GM21526 (cell line): ENCODE results near the gene TDRD12.
"Not testable (repeated sequence)": the region's sequence is repeated elsewhere in the genome, so short reads cannot be mapped to it uniquely, and the experiment has no call there.

Experiments
- ATAC-seq: cut with Tn5 transposase; IDR thresholded peaks from one replicate; pipeline ENCODE4 v1.9.1; 2021; ENCODE audit warnings: moderate library complexity; ENCODE audit not compliant: unreplicated experiment, low FRiP score

TDRD12 gene

DNA sequence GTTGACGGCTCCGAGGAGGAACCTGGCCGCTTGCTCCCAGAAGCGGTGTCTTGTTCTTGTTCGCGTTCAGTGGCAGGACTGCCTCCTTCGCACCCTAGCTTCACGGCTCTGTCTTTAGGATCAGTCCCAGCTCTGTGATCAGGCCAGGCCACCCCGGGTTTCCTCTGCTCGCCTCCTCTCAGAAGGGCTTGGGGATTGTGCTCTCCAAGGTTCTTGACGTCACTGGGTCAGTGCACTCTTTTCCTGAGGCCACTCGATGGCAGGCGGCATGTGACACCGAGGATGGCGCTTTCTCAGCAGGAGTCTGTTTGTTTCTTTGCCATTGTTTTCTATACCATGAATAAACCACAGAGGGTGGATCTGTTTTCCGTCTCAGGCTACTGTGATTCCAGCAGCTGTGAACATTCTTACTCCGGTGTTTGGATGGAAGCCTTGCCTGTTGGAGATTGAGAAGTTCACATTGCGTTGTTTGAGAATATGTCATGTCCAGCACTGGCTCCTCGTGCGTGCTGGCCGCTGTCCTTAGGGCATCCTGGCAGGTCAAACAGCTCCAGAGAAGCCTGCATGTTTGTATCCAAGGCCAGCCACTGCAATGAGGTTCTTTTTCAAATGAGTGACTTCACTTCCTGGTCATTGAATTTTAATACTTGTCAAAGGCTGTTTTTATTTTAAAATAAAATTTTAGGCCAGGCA lies 105.5 kb downstream of the TDRD12 start:
- no peak for ATAC-seq

DNA sequence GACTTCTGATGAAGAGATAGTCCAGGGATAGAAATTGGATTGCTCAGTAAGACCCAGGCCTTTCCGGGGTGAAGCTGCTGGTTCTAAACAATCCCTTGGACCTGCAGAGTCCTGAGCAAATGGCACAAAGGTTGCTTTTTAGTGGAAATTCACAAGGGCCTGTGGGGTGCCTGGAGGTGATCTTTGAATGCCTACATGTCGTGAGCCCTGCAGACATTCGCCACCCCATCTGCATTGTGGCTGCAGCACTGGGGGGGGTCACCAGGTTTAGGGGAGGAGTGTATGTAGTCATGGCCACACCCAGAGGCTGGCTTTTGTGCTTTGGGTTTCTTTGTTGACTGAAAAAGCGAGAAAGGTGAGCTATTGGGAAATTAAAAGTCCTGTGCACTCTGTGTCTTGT lies 108.6 kb downstream of the TDRD12 start:
- ATAC-seq, result no peak

DNA sequence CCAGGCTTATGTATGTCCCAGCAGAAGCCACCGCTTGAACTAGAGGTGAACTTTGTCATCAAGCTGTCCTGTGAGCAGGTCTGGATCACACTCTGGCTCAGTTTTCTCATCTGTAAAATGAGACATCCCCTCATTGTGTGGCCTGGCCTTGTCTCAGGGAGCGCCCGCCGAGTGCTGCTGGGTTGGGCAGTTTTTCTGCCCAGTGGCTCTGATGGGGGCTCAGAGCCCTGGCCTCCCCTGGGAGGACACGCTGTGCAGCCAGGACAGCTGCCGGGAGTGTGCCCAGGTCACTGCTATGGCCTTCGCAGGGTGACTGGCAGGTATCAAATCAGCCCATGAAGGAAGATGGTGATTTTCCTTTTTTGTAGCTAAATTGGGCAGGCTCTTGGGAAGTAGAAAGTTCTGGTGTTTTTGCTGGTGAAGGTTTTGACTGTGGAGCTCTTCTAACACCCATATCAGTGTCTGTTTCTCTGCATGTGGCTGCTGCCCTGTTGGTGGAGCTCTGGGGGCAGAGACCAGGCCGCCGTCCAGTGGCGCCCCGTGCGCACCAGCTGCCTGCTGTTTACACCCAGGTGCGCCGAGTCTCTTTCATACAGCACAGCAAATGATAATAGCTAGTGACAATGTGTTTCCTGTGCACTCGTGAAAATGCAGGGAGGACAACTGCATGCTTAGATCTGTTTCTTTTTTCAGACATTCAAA lies 109.2 kb downstream of the TDRD12 start:
- no peak for ATAC-seq

DNA sequence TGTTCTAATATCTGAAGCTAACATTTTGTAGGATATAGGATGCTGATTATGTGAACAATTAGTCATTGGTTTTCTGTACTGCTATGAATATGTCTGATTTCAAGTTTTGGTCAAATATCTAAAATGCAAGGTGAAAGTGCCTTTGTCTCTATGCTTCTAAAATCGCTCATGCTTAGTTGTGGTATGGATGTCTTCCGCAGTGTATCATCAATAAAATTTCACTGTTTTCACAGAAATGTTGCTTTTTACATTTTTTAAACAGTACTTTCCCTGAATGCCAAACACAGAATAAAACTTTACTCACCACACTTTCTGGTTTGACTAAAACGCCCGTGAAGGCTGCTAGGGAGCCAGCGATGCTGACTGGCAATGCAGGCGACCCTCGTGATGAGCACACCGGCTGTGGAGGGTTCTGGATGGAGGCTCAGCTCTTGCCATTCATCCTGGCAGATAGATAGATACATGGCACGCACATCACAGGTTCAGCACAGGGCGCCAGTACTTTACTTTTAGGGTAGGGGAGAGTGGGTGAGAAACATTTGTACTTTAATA lies 109.9 kb downstream of the TDRD12 start:
- ATAC-seq, result no peak

DNA sequence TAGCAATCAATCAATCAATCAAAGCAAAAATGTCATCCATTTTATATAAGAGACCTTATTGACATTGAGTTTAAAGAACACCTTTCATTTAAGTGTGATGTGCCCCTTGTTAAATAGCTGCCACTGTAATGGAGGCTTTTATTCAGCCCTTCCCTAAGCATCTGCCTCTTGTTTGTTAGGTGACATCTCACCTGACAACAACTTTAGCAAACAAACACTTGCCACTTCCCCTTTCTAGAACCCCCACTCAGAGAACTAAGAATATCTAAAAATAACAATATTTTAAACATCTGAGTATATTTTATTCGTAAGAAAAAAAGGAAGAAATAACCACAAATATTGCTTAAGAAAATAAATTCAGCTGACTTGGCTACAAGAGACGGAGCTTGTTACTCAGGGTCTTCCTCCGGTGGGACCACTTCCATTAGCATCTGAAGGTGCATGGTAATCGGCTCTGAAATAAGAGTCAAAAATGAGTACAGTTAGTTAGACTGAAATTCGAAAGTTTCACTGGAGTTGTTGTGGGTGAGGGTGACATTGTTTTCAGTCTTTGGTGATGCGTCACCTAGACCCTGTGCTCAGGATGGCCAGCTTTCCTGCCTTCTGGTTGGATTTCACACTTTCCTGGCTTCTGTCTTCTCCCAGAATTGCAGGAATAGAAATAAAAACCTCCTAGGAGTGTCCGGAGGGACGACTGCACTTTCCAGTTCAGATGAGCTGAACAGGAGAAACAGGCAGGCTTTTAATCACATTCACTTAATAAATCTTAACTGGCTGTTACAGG lies 110.9 kb downstream of the TDRD12 start:
- no peak for ATAC-seq

DNA sequence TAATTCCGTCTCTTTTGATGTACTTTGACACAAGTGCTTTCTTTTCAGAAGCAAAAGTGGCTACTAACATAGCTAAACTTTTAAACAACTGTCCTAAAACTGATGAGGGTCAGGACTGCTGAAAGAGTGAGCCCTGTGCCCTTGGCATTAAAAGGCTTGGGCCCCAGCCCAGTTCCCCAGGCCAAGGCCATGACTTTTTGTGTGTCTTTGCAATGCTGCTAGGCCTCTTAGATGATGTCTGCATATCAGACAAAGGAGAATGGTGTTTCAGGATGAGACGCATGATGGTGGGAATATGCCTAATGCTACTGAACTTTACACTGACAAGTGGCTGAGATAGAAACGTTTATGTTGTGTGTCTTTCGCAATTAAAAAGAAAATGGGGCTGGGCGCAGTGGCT lies 112.0 kb downstream of the TDRD12 start:
- no peak for ATAC-seq

DNA sequence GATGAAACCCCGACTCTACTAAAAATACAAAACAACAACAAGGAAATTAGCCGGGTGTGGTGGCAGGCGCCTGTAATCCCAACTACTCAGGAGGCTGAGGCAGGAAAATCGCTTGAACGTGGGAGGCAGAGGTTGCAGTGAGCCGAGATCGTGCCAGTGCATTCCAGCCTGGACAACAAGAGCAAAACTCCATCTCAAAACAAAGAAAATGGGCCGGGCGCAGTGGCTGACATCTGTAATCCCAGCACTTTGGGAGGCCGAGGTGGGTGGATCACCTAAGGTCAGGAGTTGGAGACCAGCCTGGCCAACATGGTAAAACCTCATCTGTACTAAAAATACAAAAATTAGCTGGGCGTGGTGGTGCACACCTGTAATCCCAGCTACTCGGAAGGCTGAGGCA lies 112.5 kb downstream of the TDRD12 start:
- ATAC-seq, result not testable (repeated sequence)

DNA sequence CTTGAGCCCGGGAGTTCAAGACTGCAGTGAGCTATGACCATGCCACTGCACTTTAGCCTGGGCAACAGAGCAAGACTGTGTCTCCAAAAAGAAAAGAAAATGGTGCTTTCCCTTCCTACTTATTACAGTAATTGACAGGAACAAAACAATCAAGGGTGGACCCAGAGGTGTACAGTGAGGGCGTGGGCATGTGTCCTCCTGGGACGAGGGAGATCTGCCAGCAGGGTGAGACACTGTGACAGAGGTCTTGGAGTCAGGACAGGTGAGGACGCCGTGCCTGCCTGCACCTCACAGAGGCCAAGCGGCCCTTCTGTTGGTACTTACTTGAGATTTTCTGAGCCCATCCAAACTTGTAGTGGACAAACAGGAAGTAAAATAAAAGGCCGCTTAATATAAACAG lies 113.3 kb downstream of the TDRD12 start:
- ATAC-seq, result not testable (repeated sequence)

DNA sequence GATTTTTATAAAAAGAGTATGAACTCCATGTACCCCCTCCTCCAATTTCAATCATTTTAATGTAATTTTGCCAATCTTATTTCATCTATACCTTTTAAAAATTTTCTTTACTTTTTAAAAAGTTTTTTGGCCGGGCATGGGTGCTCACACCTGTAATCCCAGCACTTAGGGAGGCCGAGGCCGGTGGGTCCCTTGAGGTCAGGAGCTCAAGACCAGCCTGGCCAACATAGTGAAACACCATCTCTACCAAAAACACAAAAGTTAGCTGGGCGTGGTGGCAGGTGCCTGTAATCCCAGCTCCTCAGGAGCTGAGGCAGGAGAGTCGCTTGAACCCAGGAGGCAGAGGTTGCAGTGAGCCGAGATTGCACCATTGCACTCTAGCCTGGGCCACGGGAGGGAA lies 113.8 kb downstream of the TDRD12 start:
- ATAC-seq, result not testable (repeated sequence)

DNA sequence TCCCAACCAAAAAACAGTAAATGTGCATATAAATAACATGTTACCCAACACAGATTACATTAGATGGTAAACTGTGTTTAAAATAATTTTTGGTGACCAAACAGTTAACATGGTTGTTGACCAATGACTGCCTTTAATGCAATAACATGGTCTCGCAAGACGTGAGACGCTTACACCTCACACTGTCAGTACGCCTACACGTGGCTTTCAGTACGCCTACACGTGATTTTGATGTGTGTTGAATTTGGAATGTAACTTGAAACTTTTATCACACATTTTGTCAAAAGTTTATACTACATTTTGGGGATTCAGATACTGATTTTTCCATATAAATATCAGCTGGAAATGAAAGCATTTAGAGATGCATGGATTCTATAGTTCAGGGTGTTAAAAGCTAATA lies 118.0 kb downstream of the TDRD12 start:
- ATAC-seq, result no peak

DNA sequence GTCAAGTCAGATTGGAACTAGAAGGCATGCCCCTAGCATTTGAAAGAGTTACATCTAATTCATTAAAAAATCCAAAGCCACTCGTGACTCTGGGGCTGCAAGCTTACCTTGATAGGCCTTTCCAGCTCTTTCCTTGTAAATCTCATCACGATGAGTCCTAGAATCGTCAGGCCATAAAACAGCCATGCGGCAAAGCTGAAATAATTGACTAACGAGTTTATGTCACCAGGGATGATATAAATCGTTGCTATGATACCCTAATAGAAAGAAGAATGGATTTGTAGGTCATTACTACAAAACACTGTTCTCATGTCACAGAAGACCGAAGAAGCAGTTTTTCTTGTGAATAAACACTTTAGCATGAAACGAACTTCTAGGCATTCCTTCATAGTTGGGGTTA lies 122.5 kb downstream of the TDRD12 start:
- ATAC-seq, result no peak

DNA sequence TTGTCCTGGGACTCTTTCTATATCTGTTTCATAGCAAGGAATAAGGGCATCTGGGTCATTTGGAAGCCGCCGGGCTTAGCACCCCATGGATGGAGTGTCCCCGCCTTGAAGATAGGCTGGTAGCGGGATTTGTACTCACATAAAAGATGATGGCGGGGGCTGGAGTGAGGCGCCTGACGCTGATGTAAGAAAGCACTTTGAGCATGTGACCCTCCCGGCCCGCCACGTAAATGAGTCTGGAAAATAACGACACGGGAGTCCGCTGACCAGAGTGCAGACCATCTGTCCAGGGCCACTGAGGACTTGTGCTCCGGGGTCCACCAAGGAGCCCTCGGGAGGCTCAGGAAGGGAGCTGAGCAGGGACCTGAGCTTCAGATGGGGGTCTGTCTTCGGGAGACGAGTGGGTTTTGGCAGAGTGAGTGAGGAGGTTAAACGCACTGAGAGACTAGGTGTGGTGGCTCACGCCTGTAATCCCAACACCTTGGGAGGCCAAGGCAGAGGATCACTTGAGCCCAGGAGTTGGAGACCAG lies 124.2 kb downstream of the TDRD12 start:
- ATAC-seq, result no peak

DNA sequence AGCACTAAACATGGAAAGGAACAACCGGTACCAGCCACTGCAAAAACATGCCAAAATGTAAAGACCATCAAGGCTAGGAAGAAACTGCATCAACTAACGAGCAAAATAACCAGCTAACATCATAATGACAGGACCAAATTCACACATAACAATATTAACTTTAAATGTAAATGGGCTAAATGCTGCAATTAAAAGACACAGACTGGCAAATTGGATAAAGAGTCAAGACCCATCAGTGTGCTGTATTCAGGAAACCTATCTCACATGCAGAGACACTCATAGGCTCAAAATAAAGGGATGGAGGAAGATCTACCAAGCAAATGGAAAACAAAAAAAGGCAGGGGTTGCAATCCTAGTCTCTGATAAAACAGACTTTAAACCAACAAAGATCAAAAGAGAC lies 128.5 kb downstream of the TDRD12 start:
- not testable (repeated sequence) for ATAC-seq

DNA sequence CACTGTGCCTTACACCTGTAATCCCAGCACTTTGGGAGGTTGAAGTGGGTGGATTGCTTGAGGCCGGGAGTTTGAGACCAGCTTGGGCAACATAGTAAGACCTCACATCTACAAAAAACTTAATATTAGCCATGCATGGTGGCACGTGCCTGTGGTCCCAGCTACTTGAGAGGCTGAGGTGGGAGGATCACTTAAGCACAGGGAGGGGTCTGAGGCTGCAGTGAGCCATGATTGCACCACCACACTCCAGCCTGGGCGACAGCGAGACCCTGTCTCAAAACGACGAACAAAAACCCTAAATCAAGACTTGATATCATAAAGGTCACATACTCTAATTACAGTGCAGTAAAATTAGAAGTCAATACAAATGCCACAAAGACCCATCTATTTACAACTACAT lies 132.6 kb downstream of the TDRD12 start:
- no peak for ATAC-seq

DNA sequence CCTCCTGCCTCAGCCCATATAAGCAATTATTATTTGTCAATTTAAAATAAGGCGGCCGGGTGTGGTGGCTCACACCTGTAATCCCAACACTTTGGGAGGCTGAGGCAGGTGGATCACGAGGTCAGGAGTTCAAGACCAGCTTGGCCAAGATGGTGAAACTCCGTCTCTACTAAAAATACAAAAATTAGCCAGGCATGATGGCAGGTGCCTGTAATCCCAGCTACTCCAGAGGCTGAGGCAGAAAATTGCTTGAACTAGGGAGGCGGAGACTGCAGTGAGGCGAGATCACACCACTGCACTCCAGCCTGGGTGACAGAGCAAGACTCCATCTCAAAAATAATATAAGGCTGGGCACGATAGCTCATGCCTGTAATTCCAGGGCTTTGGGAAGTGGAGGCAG lies 137.3 kb downstream of the TDRD12 start:
- ATAC-seq, result not testable (repeated sequence)

DNA sequence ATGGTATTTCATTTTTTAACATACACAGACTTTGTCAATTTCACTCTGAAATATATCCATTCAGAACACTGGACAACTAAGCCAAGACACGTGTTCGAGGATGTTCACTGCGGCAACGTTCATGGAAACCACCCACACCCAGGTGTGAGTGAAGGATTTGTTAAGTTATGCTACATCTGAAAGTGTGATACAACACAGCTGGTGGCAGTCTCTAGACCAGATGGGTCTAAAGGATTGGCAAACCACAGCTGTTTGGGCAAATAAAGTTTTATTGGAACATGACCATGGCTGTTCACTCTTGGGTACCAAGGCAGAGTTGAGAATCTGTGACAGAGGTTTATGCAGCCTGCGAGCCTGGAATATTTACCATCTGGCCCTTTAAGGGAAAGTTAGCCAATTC lies 138.0 kb downstream of the TDRD12 start:
- no peak for ATAC-seq

DNA sequence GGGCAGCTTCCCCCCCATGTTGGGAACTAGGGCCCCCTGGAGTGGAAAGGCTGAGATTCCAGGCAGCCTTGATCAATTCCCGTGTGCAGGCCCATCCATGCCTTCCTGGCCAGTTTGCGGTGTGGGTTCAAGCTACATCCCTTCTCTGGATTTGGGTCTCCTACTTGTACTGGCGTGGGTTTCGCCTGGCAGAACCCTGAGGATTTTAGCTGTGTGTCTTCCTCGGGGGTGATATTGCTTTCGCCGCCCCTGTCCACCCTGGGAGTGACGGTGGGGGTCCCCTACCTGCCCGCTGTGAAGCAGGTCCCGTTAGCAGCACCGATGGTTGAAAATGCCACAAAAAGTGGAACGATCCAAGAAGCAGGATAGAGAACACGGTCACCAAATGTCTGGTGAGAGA lies 138.6 kb downstream of the TDRD12 start:
- no peak for ATAC-seq

DNA sequence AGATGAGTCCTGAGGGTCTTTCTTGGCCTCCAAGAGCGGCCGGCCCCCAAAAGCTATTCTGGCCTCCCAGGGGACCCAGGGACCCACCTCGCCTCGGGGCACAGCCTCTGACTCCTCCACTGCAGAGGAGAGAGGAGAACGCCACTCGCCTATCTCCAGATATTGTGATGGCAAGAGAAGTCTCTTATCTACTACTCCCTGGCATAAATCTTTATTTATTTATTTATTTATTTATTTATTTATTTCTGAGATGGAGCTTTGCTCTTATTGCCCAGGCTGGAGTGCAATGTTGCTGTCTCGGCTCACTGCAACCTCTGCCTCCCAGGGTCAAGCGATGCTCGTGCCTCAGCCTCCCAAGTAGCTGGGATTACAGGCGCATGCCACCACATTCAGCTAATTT lies 139.0 kb downstream of the TDRD12 start:
- no peak for ATAC-seq

DNA sequence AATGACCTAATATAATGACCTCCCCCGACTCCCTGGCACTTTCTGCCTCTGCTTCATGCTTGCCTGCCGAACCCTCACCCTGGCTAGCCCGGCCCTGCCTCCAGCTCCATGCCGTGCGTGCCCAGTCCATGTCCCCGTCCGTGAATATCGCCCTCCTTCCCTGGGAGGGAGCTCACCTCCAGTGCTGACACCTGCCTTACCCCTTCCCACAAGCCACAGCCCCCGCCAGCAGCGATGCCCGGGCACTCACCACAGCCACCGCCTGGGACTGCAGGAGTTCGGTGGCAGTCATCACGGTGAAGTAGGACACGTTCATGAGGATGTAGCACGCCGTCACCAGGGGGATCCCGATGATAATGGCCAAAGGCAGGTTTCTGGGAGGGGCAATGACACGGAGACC lies 140.0 kb downstream of the TDRD12 start:
- ATAC-seq, result no peak

DNA sequence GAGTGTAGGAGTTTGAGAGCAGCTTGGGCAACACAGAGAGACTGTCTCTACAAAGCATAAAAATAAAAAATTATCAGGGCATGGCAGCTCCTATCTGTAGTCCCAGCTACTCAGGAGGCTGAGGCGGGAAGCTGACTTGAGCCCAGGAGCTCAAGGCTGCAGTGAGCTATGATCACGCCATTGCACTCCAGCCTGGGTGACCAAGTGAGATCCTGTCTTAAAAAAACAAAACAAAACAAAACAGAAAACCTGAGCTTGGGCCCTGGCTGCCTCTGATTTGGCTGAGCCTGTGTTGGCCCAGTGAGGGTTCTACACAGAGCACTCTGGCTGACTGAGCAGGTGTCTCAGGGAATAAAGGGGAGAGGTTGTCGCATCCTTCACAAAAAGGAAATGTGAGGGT lies 142.0 kb downstream of the TDRD12 start:
- ATAC-seq, result no peak

DNA sequence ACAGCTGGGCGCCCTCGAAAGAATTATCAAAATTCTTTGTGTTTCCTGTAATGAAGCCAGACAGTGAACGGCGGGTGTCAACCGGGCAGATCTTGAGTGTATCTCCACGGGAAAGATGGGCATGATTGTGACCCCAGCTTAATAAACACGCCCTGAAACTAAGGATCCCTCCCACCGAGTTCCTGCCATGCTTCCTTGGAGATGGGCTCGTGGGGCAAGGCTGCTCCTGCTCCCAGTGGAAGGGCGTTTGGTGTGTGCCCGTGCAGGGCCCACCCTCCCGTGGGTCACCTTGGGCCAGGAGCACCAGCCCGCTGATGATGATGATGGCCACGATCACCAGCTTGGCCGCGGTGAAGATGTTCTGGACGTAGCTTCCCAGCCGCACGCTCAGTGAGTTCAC lies 142.6 kb downstream of the TDRD12 start:
- no peak for ATAC-seq
